Measurements from ENCODE around the gene AP1M1.
"Not testable (repeated sequence)": the region's sequence is repeated elsewhere in the genome, so short reads cannot be mapped to it uniquely, and the experiment has no call there.

DNA sequence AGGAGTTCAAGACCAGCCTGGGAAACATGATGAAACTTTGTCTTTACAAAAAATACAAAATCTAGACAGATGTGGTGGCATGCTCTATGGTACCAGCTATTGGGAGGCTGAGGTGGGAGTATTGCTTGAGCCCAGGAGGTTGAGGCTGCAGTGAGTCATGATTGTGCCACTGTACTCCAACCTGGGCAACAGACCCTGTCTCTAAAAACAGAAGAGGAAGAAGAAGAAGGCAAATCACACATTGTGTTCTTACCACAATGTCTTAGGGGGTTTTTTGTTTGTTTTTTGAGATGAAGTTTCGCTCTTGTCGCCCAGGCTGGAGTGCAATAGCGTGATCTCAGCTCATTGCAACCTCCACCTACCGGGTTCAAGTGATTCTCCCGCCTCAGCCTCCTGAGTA is 18.8 kb upstream of the AP1M1 start:
- TF ChIP-seq CTCF, POLR2A (IDR thresholded peaks at IDR 0.05): not testable (repeated sequence)

Measured in thyroid gland (tissue), 4 donors.